GM18868 (cell line): ENCODE measurements around the gene FBXW4.

Experiments
- ATAC-seq: cut with Tn5 transposase; IDR thresholded peaks from one replicate; pipeline ENCODE4 v1.9.1; 2021; ENCODE audit warnings: mild to moderate bottlenecking, moderate library complexity; ENCODE audit not compliant: unreplicated experiment

The FBXW4 gene

GRCh38 chr10:101694674-101695403 is at the start of gene FBXW4:
Gene FBXW4 (minus strand): TSS chr10:101695170. CDS start chr10:101695105, 65 bp downstream.
- ATAC-seq: peak; percentile 61

- ATAC-seq: no peak
These were observed 49.3 kb upstream of the FBXW4 start for GRCh38 chr10:101744267-101744666.

GRCh38 chr10:101741938-101742337 is 47.0 kb upstream of the FBXW4 start:
- ATAC-seq: no peak

- no peak for ATAC-seq
These were observed 41.7 kb upstream of the FBXW4 start for GRCh38 chr10:101736666-101737065.

- no peak for ATAC-seq
These were observed 37.1 kb upstream of the FBXW4 start for GRCh38 chr10:101732096-101732495.

GRCh38 chr10:101726115-101726387 is 31.1 kb upstream of the FBXW4 start:
- no peak for ATAC-seq

- peak; percentile 51 for ATAC-seq
These were observed 30.5 kb upstream of the FBXW4 start for GRCh38 chr10:101725296-101726114.

- no peak for ATAC-seq
These were observed 29.5 kb upstream of the FBXW4 start for GRCh38 chr10:101724446-101724845.

GRCh38 chr10:101723176-101723575 is 28.2 kb upstream of the FBXW4 start:
- no peak for ATAC-seq

- ATAC-seq: no peak
These were observed 26.8 kb upstream of the FBXW4 start for GRCh38 chr10:101721806-101722205.

GRCh38 chr10:101720606-101721230 is 25.7 kb upstream of the FBXW4 start:
- no peak for ATAC-seq

- no peak for ATAC-seq
These were observed 23.8 kb upstream of the FBXW4 start for GRCh38 chr10:101718690-101719275.

- ATAC-seq: no peak
These were observed 22.1 kb upstream of the FBXW4 start for GRCh38 chr10:101716891-101717659.

GRCh38 chr10:101712997-101713396 is 18.0 kb upstream of the FBXW4 start:
- no peak for ATAC-seq

- no peak for ATAC-seq
These were observed 15.8 kb upstream of the FBXW4 start for GRCh38 chr10:101710793-101711192.

GRCh38 chr10:101710059-101710695 is 15.2 kb upstream of the FBXW4 start:
- ATAC-seq: no peak

GRCh38 chr10:101709359-101710058 is 14.5 kb upstream of the FBXW4 start:
- ATAC-seq: no peak

- no peak for ATAC-seq
These were observed 13.9 kb upstream of the FBXW4 start for GRCh38 chr10:101708870-101709269.

- ATAC-seq: no peak
These were observed 13.1 kb upstream of the FBXW4 start for GRCh38 chr10:101708073-101708472.

GRCh38 chr10:101704331-101704730 is 9.4 kb upstream of the FBXW4 start:
- no peak for ATAC-seq
